ENCODE results near the gene MTAP. TPM values are rescaled to one million over a fixed set of nuclear protein-coding genes. Genes with fewer than 3 reads are reported as not detected.

The MTAP gene
- total RNA-seq, 1 experiment from 2014 or later: 102 TPM

GRCh38 chr9:21788752-21789151 lies 13.7 kb upstream of the MTAP start:
- no peak overlapping the region for H3K4me3 Mint-ChIP-seq
- no peaks in the 10 kb centered on the region for H3K36me3 Mint-ChIP-seq (ENCODE audit: insufficient read depth in 1 of 3, low read depth in 3 of 3)
- peaks cover 50% of the 10 kb centered on the region for H3K27me3 Mint-ChIP-seq (ENCODE audit: low read depth)
- H2BK20ac ChIP-seq (ENCODE audit: low read depth, low read length, poor library complexity, severe bottlenecking): no peak overlapping the region
- H4K8ac ChIP-seq (replicated peaks; ENCODE audit: insufficient read length, low read depth, low read length): no peak overlapping the region
- TF ChIP-seq, protein P1, sequence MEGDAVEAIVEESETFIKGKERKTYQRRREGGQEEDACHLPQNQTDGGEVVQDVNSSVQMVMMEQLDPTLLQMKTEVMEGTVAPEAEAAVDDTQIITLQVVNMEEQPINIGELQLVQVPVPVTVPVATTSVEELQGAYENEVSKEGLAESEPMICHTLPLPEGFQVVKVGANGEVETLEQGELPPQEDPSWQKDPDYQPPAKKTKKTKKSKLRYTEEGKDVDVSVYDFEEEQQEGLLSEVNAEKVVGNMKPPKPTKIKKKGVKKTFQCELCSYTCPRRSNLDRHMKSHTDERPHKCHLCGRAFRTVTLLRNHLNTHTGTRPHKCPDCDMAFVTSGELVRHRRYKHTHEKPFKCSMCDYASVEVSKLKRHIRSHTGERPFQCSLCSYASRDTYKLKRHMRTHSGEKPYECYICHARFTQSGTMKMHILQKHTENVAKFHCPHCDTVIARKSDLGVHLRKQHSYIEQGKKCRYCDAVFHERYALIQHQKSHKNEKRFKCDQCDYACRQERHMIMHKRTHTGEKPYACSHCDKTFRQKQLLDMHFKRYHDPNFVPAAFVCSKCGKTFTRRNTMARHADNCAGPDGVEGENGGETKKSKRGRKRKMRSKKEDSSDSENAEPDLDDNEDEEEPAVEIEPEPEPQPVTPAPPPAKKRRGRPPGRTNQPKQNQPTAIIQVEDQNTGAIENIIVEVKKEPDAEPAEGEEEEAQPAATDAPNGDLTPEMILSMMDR (conservative IDR thresholded peaks at IDR 0.05): no peak
- H3K27ac Mint-ChIP-seq: no peak overlapping the region
- H2BK120ac ChIP-seq (ENCODE audit: low read depth, low read length, poor library complexity, severe bottlenecking): no peak overlapping the region
- H2BK15ac ChIP-seq (ENCODE audit: low read depth, low read length): no peak overlapping the region
- H3K9me3 Mint-ChIP-seq: no peaks in the 10 kb centered on the region
- H3K27me3 ChIP-seq (ENCODE audit: insufficient read depth, low read length): no peaks in the 10 kb centered on the region; the same call in 1 of the 2 replicates
- H3K4ac ChIP-seq (ENCODE audit: low read depth, low read length): no peak overlapping the region
- H3K79me2 ChIP-seq (ENCODE audit: insufficient read depth, low read length): no peaks in the 10 kb centered on the region
- H2BK12ac ChIP-seq (ENCODE audit: insufficient read length, low read depth, low read length): no peak overlapping the region
- no peak overlapping the region for H2AFZ ChIP-seq (ENCODE audit: low read length)
- no peaks in the 10 kb centered on the region for H3K23me2 ChIP-seq (ENCODE audit: insufficient read length, low read depth, low read length, poor library complexity, severe bottlenecking)
- no peaks in the 10 kb centered on the region for H3K79me1 ChIP-seq (ENCODE audit: insufficient read depth, low read depth, low read length, poor library complexity, severe bottlenecking)
- H3K4me2 ChIP-seq (ENCODE audit: insufficient read depth, insufficient read length, low read length): no peak overlapping the region
- no peak overlapping the region for H2BK5ac ChIP-seq (ENCODE audit: insufficient read length, low read length)
- H4K20me1 ChIP-seq (ENCODE audit: control insufficient read depth, insufficient read depth, insufficient read length): no peaks in the 10 kb centered on the region
- H3K4me1 Mint-ChIP-seq: no peaks in the 10 kb centered on the region
- H3K9me3 ChIP-seq (ENCODE audit: control insufficient read depth, low read depth, low read length): no peaks in the 10 kb centered on the region
- H2AK5ac ChIP-seq (ENCODE audit: insufficient read length, low read length): no peak overlapping the region
- WGBS (ENCODE audit: extremely low coverage, insufficient read length, low lambda C conversion rate): no CpG with 5 or more reads among the region's 6 CpGs
- no peak overlapping the region for H3K56ac ChIP-seq (ENCODE audit: insufficient read length, low read depth, low read length)
- H3K9ac ChIP-seq (ENCODE audit: extremely low read depth, insufficient read length, low read length): no peak overlapping the region
- no peaks in the 10 kb centered on the region for H3K4me1 ChIP-seq (ENCODE audit: insufficient read depth, low read length)
- no peak overlapping the region for H3K14ac ChIP-seq (ENCODE audit: insufficient read depth, low read length)
- no peak overlapping the region for H3T11ph ChIP-seq (ENCODE audit: low read length)
- no peak overlapping the region for H4K5ac ChIP-seq (ENCODE audit: insufficient read length, low read depth, low read length)
- no peak overlapping the region for H3K18ac ChIP-seq (ENCODE audit: insufficient read length, low read depth, low read length)
- no peak overlapping the region for H4K91ac ChIP-seq (ENCODE audit: insufficient read length, low read depth, low read length)
- no peak overlapping the region for H3K23ac ChIP-seq (ENCODE audit: insufficient read length, low read depth, low read length)
- DNase-seq: no peak
- H3K27ac ChIP-seq (ENCODE audit: insufficient read length, low read depth, low read length): no peak overlapping the region

Data from H9 (cell line).